ENCODE data around the gene CIC.

The CIC gene

GRCh38 chr19:42271861-42272534, 2.9 kb downstream of the CIC start:
- TF ChIP-seq, protein P1, sequence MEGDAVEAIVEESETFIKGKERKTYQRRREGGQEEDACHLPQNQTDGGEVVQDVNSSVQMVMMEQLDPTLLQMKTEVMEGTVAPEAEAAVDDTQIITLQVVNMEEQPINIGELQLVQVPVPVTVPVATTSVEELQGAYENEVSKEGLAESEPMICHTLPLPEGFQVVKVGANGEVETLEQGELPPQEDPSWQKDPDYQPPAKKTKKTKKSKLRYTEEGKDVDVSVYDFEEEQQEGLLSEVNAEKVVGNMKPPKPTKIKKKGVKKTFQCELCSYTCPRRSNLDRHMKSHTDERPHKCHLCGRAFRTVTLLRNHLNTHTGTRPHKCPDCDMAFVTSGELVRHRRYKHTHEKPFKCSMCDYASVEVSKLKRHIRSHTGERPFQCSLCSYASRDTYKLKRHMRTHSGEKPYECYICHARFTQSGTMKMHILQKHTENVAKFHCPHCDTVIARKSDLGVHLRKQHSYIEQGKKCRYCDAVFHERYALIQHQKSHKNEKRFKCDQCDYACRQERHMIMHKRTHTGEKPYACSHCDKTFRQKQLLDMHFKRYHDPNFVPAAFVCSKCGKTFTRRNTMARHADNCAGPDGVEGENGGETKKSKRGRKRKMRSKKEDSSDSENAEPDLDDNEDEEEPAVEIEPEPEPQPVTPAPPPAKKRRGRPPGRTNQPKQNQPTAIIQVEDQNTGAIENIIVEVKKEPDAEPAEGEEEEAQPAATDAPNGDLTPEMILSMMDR (IDR thresholded peaks at IDR 0.05): no peak

- TF ChIP-seq, protein P1 (IDR thresholded peaks at IDR 0.05): no peak
These were observed 3.5 kb downstream of the CIC start for GRCh38 chr19:42272535-42272897.

- TF ChIP-seq, protein P1 (IDR thresholded peaks at IDR 0.05): no peak
These were observed 3.9 kb downstream of the CIC start for GRCh38 chr19:42272989-42273406.

- TF ChIP-seq, protein P1 (IDR thresholded peaks at IDR 0.05): no peak
These were observed 4.5 kb downstream of the CIC start for GRCh38 chr19:42273407-42274064.

GRCh38 chr19:42274065-42274682, 5.1 kb downstream of the CIC start:
- TF ChIP-seq, protein P1 (IDR thresholded peaks at IDR 0.05): no peak

GRCh38 chr19:42275103-42275502, 6.1 kb downstream of the CIC start:
- TF ChIP-seq, protein P1 (IDR thresholded peaks at IDR 0.05): no peak

- TF ChIP-seq, protein P1 (IDR thresholded peaks at IDR 0.05): no peak
These were observed 6.5 kb downstream of the CIC start for GRCh38 chr19:42275517-42275916.

Measured in LNCAP (cell line).